H9 (cell line): ENCODE results near the gene OR10A6. TPM values are rescaled to one million over a fixed set of nuclear protein-coding genes. Genes with fewer than 3 reads are reported as not detected.

ENCODE experiments used
- DNase-seq: peaks from one replicate; pipeline ENCODE4 v3.0.0-alpha.2; 2017
- H2AFZ ChIP-seq: one replicate; pipeline ENCODE4 v1.6.1; 2013; ENCODE audit warnings: mild to moderate bottlenecking, low read length, control low read depth, moderate library complexity
- H2AK5ac ChIP-seq: 2 replicates; pipeline ENCODE4 v1.6.1; 2013; ENCODE audit warnings: low read length, control low read depth, mixed read lengths; ENCODE audit not compliant: insufficient read length
- H2BK120ac ChIP-seq: one replicate; pipeline ENCODE4 v1.6.1; 2013; ENCODE audit warnings: low read depth, mild to moderate bottlenecking, low read length, control low read depth, inconsistent platforms; ENCODE audit not compliant: poor library complexity, severe bottlenecking
- H2BK12ac ChIP-seq: 2 replicates; pipeline ENCODE4 v1.6.1; 2013; ENCODE audit warnings: low read length, control low read depth, mixed read lengths, low read depth; ENCODE audit not compliant: insufficient read length
- H2BK15ac ChIP-seq: 2 replicates; pipeline ENCODE4 v1.6.1; 2013; ENCODE audit warnings: low read depth, low read length, control low read depth
- H2BK20ac ChIP-seq: one replicate; pipeline ENCODE4 v1.6.1; 2013; ENCODE audit warnings: low read depth, mild to moderate bottlenecking, low read length, control low read depth, inconsistent platforms; ENCODE audit not compliant: poor library complexity, severe bottlenecking
- H2BK5ac ChIP-seq: 2 replicates; pipeline ENCODE4 v1.6.1; 2013; ENCODE audit warnings: low read length, control low read depth, mixed read lengths; ENCODE audit not compliant: insufficient read length
- H3K14ac ChIP-seq: 2 replicates; pipeline ENCODE4 v1.6.1; 2013; ENCODE audit warnings: low read length, control low read depth; ENCODE audit not compliant: insufficient read depth
- H3K18ac ChIP-seq: 2 replicates; pipeline ENCODE4 v1.6.1; 2013; ENCODE audit warnings: low read depth, mild to moderate bottlenecking, mixed read lengths, low read length, control low read depth; ENCODE audit not compliant: insufficient read length
- H3K23ac ChIP-seq: 2 replicates; pipeline ENCODE4 v1.6.1; 2013; ENCODE audit warnings: low read length, control low read depth, mixed read lengths, low read depth; ENCODE audit not compliant: insufficient read length
- H3K23me2 ChIP-seq: 2 replicates; pipeline ENCODE4 v1.6.1; 2013; ENCODE audit warnings: low read depth, mild to moderate bottlenecking, mixed read lengths, low read length, control low read depth; ENCODE audit not compliant: insufficient read length, poor library complexity, severe bottlenecking
- H3K27ac ChIP-seq: 2 replicates; pipeline ENCODE4 v1.5.1; 2013; ENCODE audit warnings: low read length, control low read depth, mixed read lengths, low read depth; ENCODE audit not compliant: insufficient read length
- H3K27me3 ChIP-seq: 2 replicates; pipeline ENCODE4 v1.6.1; 2013; ENCODE audit warnings: low read length, control low read depth, inconsistent platforms; ENCODE audit not compliant: insufficient read depth
- H3K4ac ChIP-seq: 2 replicates; pipeline ENCODE4 v1.6.1; 2013; ENCODE audit warnings: low read depth, mild to moderate bottlenecking, control low read depth, inconsistent platforms, low read length, moderate library complexity
- H3K4me1 ChIP-seq: 2 replicates; pipeline ENCODE4 v1.6.1; 2013; ENCODE audit warnings: low read length, control low read depth, inconsistent platforms; ENCODE audit not compliant: insufficient read depth
- H3K4me2 ChIP-seq: 2 replicates; pipeline ENCODE4 v1.6.1; 2013; ENCODE audit warnings: low read length, control low read depth, mixed read lengths; ENCODE audit not compliant: insufficient read length, insufficient read depth
- H3K56ac ChIP-seq: 2 replicates; pipeline ENCODE4 v1.6.1; 2013; ENCODE audit warnings: low read depth, mild to moderate bottlenecking, mixed read lengths, low read length, control low read depth; ENCODE audit not compliant: insufficient read length
- H3K79me1 ChIP-seq: 2 replicates; pipeline ENCODE4 v1.6.1; 2013; ENCODE audit warnings: low read depth, mild to moderate bottlenecking, moderate library complexity, low read length, control low read depth, inconsistent platforms; ENCODE audit not compliant: insufficient read depth, poor library complexity, severe bottlenecking
- H3K79me2 ChIP-seq: 2 replicates; pipeline ENCODE4 v1.6.1; 2013; ENCODE audit warnings: low read length, control low read depth, inconsistent platforms; ENCODE audit not compliant: insufficient read depth
- H3K9ac ChIP-seq: 2 replicates; pipeline ENCODE4 v1.6.1; 2013; ENCODE audit warnings: low read length, control low read depth, mixed read lengths; ENCODE audit not compliant: insufficient read length; ENCODE audit errors: extremely low read depth
- H3K9me3 ChIP-seq: one replicate; pipeline ENCODE4 v1.6.1; 2013; ENCODE audit warnings: low read depth, low read length, inconsistent platforms; ENCODE audit not compliant: control insufficient read depth
- H3T11ph ChIP-seq: one replicate; pipeline ENCODE4 v1.6.1; 2013; ENCODE audit warnings: mild to moderate bottlenecking, low read length, control low read depth, inconsistent platforms
- H4K20me1 ChIP-seq: one replicate; pipeline ENCODE4 v1.6.1; 2013; ENCODE audit not compliant: control insufficient read depth, insufficient read length, insufficient read depth
- H4K5ac ChIP-seq: 2 replicates; pipeline ENCODE4 v1.6.1; 2013; ENCODE audit warnings: low read depth, mild to moderate bottlenecking, mixed read lengths, low read length, control low read depth; ENCODE audit not compliant: insufficient read length
- H4K8ac ChIP-seq: replicated peaks from 2 replicates; pipeline ENCODE4 v1.6.1; 2013; ENCODE audit warnings: low read length, control low read depth, mixed read lengths, low read depth; ENCODE audit not compliant: insufficient read length
- H4K91ac ChIP-seq: 2 replicates; pipeline ENCODE4 v1.6.1; 2013; ENCODE audit warnings: low read depth, mild to moderate bottlenecking, moderate library complexity, mixed read lengths, low read length, control low read depth; ENCODE audit not compliant: insufficient read length
- H3K27ac Mint-ChIP-seq, 3 experiments: 2 replicates in 2 of 3; 3 replicates in 1 of 3; pipeline ENCODE4 v1.8.0; 2020 to 2021; ENCODE audit warnings: mixed read lengths in 3 of 3, mild to moderate bottlenecking in 1 of 3, moderate library complexity in 1 of 3
- H3K27me3 Mint-ChIP-seq: 2 replicates; pipeline ENCODE4 v1.8.0; 2021; ENCODE audit warnings: low read depth, mild to moderate bottlenecking, moderate library complexity, mixed read lengths
- H3K36me3 Mint-ChIP-seq, 3 experiments: 2 replicates in 2 of 3; 3 replicates in 1 of 3; pipeline ENCODE4 v1.8.0; 2020 to 2021; ENCODE audit warnings: low read depth in 3 of 3, mixed read lengths in 3 of 3; ENCODE audit not compliant: insufficient read depth in 1 of 3
- H3K4me1 Mint-ChIP-seq, 2 experiments: 2 replicates each; pipeline ENCODE4 v1.8.0; 2020; ENCODE audit warnings: mixed read lengths in 2 of 2
- H3K4me3 Mint-ChIP-seq, 2 experiments: 2 replicates in 1 of 2; 3 replicates in 1 of 2; pipeline ENCODE4 v1.8.0; 2020 to 2021; ENCODE audit warnings: mild to moderate bottlenecking in 2 of 2, mixed read lengths in 2 of 2, moderate library complexity in 1 of 2
- H3K9me3 Mint-ChIP-seq, 2 experiments: 2 replicates in 1 of 2; 3 replicates in 1 of 2; pipeline ENCODE4 v1.8.0; 2020; ENCODE audit warnings: mild to moderate bottlenecking in 2 of 2, mixed read lengths in 2 of 2, moderate library complexity in 1 of 2
- total RNA-seq: library from RNA; stranded (reverse); gene quantifications from 2 replicates; pipeline ENCODE4 v1.2.1, GENCODE V29; 2021
- TF ChIP-seq, protein P1 (sequence below): fragments of 200-600 bp; sonication (generic); conservative IDR thresholded peaks from 3 replicates; pipeline ENCODE4 v1.8.0; 2021; ENCODE audit warnings: antibody characterized with exemption, mild to moderate bottlenecking

Gene OR10A6
- total RNA-seq, 1 experiment from 2014 or later = not detected

DNA sequence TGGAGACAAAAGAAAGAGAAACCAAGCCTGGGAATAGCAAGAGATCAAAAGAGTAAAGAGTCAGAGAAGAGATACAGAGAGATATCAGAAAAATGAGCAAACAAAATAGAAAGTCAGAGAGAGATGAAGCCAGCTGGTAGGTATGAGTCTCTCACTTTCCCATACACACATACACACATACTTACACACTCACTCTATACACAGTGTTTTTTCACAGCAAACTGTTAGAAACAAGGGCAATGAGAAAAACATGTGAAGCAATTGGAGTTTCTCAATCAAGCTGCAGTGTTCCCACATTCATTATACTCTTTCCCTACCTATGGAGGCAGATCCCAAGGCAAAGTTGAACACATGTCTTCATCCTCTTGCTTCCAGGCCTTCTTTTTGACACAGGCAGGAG, 36.8 kb upstream of the OR10A6 start:
- H3K27ac Mint-ChIP-seq = 0 out of 7 replicates have a peak overlapping the region, but pooled peaks of 1 of the 3 experiments have one; percentile 21
- Histone ChIP-seq H3K4me1 (peaks cover 2% of the 10 kb centered on the region; the same call in 1 of the 2 replicates), H3K56ac (no peak overlapping the region), H3K79me1 (no peaks in the 10 kb centered on the region), H2BK120ac (no peak overlapping the region), H4K5ac (no peak overlapping the region), H2BK5ac (no peak overlapping the region), H3K14ac (no peak overlapping the region), H3T11ph (no peak overlapping the region), H3K23me2 (no peaks in the 10 kb centered on the region), H3K27ac (no peak overlapping the region), H2BK15ac (no peak overlapping the region), H2BK12ac (no peak overlapping the region), H3K9ac (no peak overlapping the region), H4K91ac (no peak overlapping the region), H3K79me2 (no peaks in the 10 kb centered on the region), H3K18ac (no peak overlapping the region), H4K20me1 (no peaks in the 10 kb centered on the region), H3K9me3 (no peaks in the 10 kb centered on the region), H2AFZ (no peak overlapping the region), H2BK20ac (no peak overlapping the region), H2AK5ac (no peak overlapping the region), H3K27me3 (no peaks in the 10 kb centered on the region), H3K4me2 (no peak overlapping the region), H3K23ac (no peak overlapping the region), H4K8ac (no peak overlapping the region), H3K4ac (no peak overlapping the region)
- no peaks in the 10 kb centered on the region for H3K9me3 Mint-ChIP-seq
- H3K27me3 Mint-ChIP-seq = no peaks in the 10 kb centered on the region
- H3K4me1 Mint-ChIP-seq = peaks cover 38 to 51% of the 10 kb centered on the region in 2 experiments
- TF ChIP-seq, protein P1, sequence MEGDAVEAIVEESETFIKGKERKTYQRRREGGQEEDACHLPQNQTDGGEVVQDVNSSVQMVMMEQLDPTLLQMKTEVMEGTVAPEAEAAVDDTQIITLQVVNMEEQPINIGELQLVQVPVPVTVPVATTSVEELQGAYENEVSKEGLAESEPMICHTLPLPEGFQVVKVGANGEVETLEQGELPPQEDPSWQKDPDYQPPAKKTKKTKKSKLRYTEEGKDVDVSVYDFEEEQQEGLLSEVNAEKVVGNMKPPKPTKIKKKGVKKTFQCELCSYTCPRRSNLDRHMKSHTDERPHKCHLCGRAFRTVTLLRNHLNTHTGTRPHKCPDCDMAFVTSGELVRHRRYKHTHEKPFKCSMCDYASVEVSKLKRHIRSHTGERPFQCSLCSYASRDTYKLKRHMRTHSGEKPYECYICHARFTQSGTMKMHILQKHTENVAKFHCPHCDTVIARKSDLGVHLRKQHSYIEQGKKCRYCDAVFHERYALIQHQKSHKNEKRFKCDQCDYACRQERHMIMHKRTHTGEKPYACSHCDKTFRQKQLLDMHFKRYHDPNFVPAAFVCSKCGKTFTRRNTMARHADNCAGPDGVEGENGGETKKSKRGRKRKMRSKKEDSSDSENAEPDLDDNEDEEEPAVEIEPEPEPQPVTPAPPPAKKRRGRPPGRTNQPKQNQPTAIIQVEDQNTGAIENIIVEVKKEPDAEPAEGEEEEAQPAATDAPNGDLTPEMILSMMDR = no peak
- DNase-seq = no peak
- H3K4me3 Mint-ChIP-seq = no peak overlapping the region
- H3K36me3 Mint-ChIP-seq = no peaks in the 10 kb centered on the region
